ENCODE results near the gene IL13RA2.

IL13RA2 gene

GRCh38 chrX:115017455-115017854, at the start of gene IL13RA2:
Gene IL13RA2, minus strand, starts transcription at chrX:115017616. Its CDS starts 347 bp downstream, at chrX:115017269.
- no peak for DNase-seq

GRCh38 chrX:115065304-115065703, 47.9 kb upstream of the IL13RA2 start:
- no peak for DNase-seq

- DNase-seq: no peak
These were observed 42.6 kb upstream of the IL13RA2 start for GRCh38 chrX:115060013-115060412.

- DNase-seq: no peak
These were observed 40.9 kb upstream of the IL13RA2 start for GRCh38 chrX:115058276-115058675.

GRCh38 chrX:115054876-115055275, 37.5 kb upstream of the IL13RA2 start:
- DNase-seq: no peak

- DNase-seq: no peak
These were observed 35.8 kb upstream of the IL13RA2 start for GRCh38 chrX:115053223-115053622.

GRCh38 chrX:115047715-115048114, 30.3 kb upstream of the IL13RA2 start:
- no peak for DNase-seq

- no peak for DNase-seq
These were observed 29.8 kb upstream of the IL13RA2 start for GRCh38 chrX:115047181-115047580.

- DNase-seq: no peak
These were observed 23.0 kb upstream of the IL13RA2 start for GRCh38 chrX:115040417-115040816.

- DNase-seq: no peak
These were observed 21.0 kb upstream of the IL13RA2 start for GRCh38 chrX:115038406-115038805.

- no peak for DNase-seq
These were observed 18.6 kb upstream of the IL13RA2 start for GRCh38 chrX:115036029-115036428.

- no peak for DNase-seq
These were observed 14.6 kb upstream of the IL13RA2 start for GRCh38 chrX:115031989-115032388.

GRCh38 chrX:115030625-115031024, 13.2 kb upstream of the IL13RA2 start:
- DNase-seq: no peak

GRCh38 chrX:115029869-115030570, 12.6 kb upstream of the IL13RA2 start:
- DNase-seq: no peak

GRCh38 chrX:115029440-115029839, 12.0 kb upstream of the IL13RA2 start:
- no peak for DNase-seq

- no peak for DNase-seq
These were observed 6.4 kb upstream of the IL13RA2 start for GRCh38 chrX:115023811-115024210.

GRCh38 chrX:115023139-115023538, 5.7 kb upstream of the IL13RA2 start:
- DNase-seq: no peak

GRCh38 chrX:115021121-115021520, 3.7 kb upstream of the IL13RA2 start:
- DNase-seq: no peak

- DNase-seq: no peak
These were observed 1.5 kb upstream of the IL13RA2 start for GRCh38 chrX:115018944-115019343.

GRCh38 chrX:115018040-115018647, 728 bp upstream of the IL13RA2 start:
- no peak for DNase-seq

- DNase-seq: no peak
These were observed 3.7 kb downstream of the IL13RA2 start for GRCh38 chrX:115013705-115014104.

- no peak for DNase-seq
These were observed 6.0 kb downstream of the IL13RA2 start for GRCh38 chrX:115011428-115011827.

- no peak for DNase-seq
These were observed 17.5 kb downstream of the IL13RA2 start for GRCh38 chrX:114999906-115000305.

- no peak for DNase-seq
These were observed 19.6 kb downstream of the IL13RA2 start for GRCh38 chrX:114997779-114998178.

Data from CD4-positive, alpha-beta T cell treated with Interferon gamma for 1 hour (primary cell).